K562 (cell line): ENCODE measurements around the gene CBX1.

ENCODE experiments used
- CTCF ChIP-seq, 3 experiments: IDR thresholded peaks in 2 of 3; conservative IDR thresholded peaks in 1 of 3; 2 replicates each; pipeline ENCODE4 v1.5.1; 2011 to 2012; ENCODE audit warnings: low read length in 3 of 3, mild to moderate bottlenecking in 3 of 3, control low read depth in 2 of 3, improper control_type of control experiment in 1 of 3, inconsistent platforms in 1 of 3, low read depth in 1 of 3, mixed read lengths in 1 of 3, moderate library complexity in 1 of 3; ENCODE audit not compliant: insufficient read depth in 2 of 3
- EP300 ChIP-seq: IDR thresholded peaks from 2 replicates; pipeline ENCODE4 v1.6.1; 2012; ENCODE audit warnings: low read length, improper control_type of control experiment
- FOXP1 ChIP-seq: sonication (generic); formaldehyde crosslinking; IDR thresholded peaks from 2 replicates; pipeline ENCODE4 v1.8.0; 2022; ENCODE audit warnings: mild to moderate bottlenecking, missing genetic modification reagents
- HDAC6 ChIP-seq: IDR thresholded peaks from 2 replicates; pipeline ENCODE4 v1.6.1; 2012; ENCODE audit warnings: low read depth, mild to moderate bottlenecking, control low read depth, inconsistent platforms, low read length, moderate library complexity
- HNRNPK ChIP-seq: fragments of 200-400 bp; formaldehyde crosslinking; IDR thresholded peaks from one replicate; pipeline ENCODE4 v1.6.1; 2018; ENCODE audit warnings: mild to moderate bottlenecking, low read depth, low read length; ENCODE audit not compliant: poor library complexity, severe bottlenecking
- NR4A1 ChIP-seq, 2 experiments: fragments of 250-450 bp in 1 of 2; fragments of 450-650 bp in 1 of 2; sonication (Bioruptor Pico) in 1 of 2; IDR thresholded peaks; 2 replicates each; pipeline versions ENCODE4 v1.4.0 to v1.6.1; 2016 to 2020; ENCODE audit warnings: mild to moderate bottlenecking in 2 of 2, missing compliant biosample characterization in 1 of 2, missing genetic modification characterization in 1 of 2, moderate library complexity in 1 of 2
- POLR2AphosphoS5 ChIP-seq: IDR thresholded peaks from 2 replicates; pipeline ENCODE4 v1.6.1; 2011; ENCODE audit warnings: mild to moderate bottlenecking, low read depth, low read length, moderate library complexity; ENCODE audit not compliant: control insufficient read depth, insufficient read depth
- TRIM24 ChIP-seq, 2 experiments: fragments of 450-650 bp; IDR thresholded peaks; 2 replicates each; pipeline ENCODE4 v1.6.1; 2016
- ZC3H4 ChIP-seq: sonication (generic); formaldehyde crosslinking; IDR thresholded peaks from 2 replicates; pipeline ENCODE4 v1.9.0; 2021; ENCODE audit warnings: missing genetic modification reagents, borderline replicate concordance
- ZFP1 ChIP-seq: fragments of 450-650 bp; formaldehyde crosslinking; IDR thresholded peaks from 2 replicates; pipeline ENCODE4 v1.4.0; 2020; ENCODE audit warnings: mild to moderate bottlenecking, mixed read lengths
- ZNF277 ChIP-seq: fragments of 250-450 bp; sonication (Bioruptor Pico); IDR thresholded peaks from 2 replicates; pipeline ENCODE4 v1.8.0; 2022; ENCODE audit warnings: inconsistent platforms, mild to moderate bottlenecking, moderate library complexity, borderline replicate concordance
- TF ChIP-seq, protein P1 (sequence below): sonication (generic); formaldehyde crosslinking; IDR thresholded peaks from 2 replicates; pipeline ENCODE4 v1.8.0; 2022; ENCODE audit warnings: mild to moderate bottlenecking, missing genetic modification reagents

GRCh38 chr17:48060249-48060648 lies 41.0 kb downstream of the CBX1 start:
- TF ChIP-seq, protein P1, sequence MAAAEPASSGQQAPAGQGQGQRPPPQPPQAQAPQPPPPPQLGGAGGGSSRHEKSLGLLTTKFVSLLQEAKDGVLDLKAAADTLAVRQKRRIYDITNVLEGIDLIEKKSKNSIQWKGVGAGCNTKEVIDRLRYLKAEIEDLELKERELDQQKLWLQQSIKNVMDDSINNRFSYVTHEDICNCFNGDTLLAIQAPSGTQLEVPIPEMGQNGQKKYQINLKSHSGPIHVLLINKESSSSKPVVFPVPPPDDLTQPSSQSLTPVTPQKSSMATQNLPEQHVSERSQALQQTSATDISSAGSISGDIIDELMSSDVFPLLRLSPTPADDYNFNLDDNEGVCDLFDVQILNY (CRISPR knock-in tag) = no peak
- no peak for TF ChIP-seq EP300
- no peak for TF ChIP-seq POLR2AphosphoS5
- no peak for TF ChIP-seq ZNF277
- TF ChIP-seq CTCF (IDR thresholded peaks at IDR 0.05 in 2 of 3, conservative IDR thresholded peaks at IDR 0.05 in 1 of 3; ENCODE audit: insufficient read depth in 2 of 3, low read depth in 1 of 3, low read length in 3 of 3) = no peak
- TF ChIP-seq TRIM24 (IDR thresholded peaks at IDR 0.05) = no peak
- TF ChIP-seq HDAC6 = no peak
- TF ChIP-seq NR4A1 (CRISPR knock-in tag; IDR thresholded peaks at IDR 0.05) = no peak
- no peak for TF ChIP-seq NR4A1 (tag; IDR thresholded peaks at IDR 0.05)
- TF ChIP-seq FOXP1 (CRISPR knock-in tag) = no peak
- no peak for TF ChIP-seq ZC3H4 (CRISPR knock-in tag)
- TF ChIP-seq HNRNPK = no peak
- TF ChIP-seq ZFP1 = no peak
